Measurements from ENCODE around the gene PCNX2. TPM values are rescaled to one million over a fixed set of nuclear protein-coding genes. Genes with fewer than 3 reads are reported as not detected.
A peak's percentile ranks its signal among the peaks of the same experiment; 100 is the strongest.

PCNX2 gene
- total RNA-seq, 1 experiment from 2014 or later, result 18.6 TPM

DNA sequence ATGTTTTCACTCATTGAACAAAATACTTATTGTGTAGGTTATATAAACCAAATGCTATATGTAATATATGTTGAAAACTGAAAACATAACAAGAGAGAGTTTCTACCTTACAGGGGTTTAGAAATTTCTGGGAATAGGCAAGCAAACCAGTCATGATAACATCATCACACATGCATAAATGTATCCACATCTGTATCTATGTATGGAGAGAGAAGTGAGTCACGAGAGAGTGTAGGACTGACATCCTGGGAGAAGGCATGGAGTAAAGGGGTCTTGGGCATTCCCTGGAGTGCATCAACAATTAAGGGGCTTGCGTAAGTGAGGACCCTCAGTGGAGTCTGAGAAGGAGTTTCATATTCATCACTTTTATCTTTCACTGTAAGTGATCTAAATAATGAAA is 65.5 kb downstream of the PCNX2 start:
- no peak for TF ChIP-seq EZH2 (IDR thresholded peaks at IDR 0.05; ENCODE audit: low read depth)
- TF ChIP-seq, protein P1, sequence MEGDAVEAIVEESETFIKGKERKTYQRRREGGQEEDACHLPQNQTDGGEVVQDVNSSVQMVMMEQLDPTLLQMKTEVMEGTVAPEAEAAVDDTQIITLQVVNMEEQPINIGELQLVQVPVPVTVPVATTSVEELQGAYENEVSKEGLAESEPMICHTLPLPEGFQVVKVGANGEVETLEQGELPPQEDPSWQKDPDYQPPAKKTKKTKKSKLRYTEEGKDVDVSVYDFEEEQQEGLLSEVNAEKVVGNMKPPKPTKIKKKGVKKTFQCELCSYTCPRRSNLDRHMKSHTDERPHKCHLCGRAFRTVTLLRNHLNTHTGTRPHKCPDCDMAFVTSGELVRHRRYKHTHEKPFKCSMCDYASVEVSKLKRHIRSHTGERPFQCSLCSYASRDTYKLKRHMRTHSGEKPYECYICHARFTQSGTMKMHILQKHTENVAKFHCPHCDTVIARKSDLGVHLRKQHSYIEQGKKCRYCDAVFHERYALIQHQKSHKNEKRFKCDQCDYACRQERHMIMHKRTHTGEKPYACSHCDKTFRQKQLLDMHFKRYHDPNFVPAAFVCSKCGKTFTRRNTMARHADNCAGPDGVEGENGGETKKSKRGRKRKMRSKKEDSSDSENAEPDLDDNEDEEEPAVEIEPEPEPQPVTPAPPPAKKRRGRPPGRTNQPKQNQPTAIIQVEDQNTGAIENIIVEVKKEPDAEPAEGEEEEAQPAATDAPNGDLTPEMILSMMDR (conservative IDR thresholded peaks at IDR 0.05), result no peak
- H3K9me3 ChIP-seq (ENCODE audit: insufficient read depth, low read depth), result no peaks in the 10 kb centered on the region
- ChIA-PET POLR2A (ENCODE audit: unreplicated experiment) (no interaction called here), CTCF (no interaction called here)
- no peaks in the 10 kb centered on the region for H3K27me3 ChIP-seq (ENCODE audit: insufficient read depth, low read depth)
- H3F3A ChIP-seq (ENCODE audit: insufficient read depth, low read depth), result no peaks in the 10 kb centered on the region
- H3K79me2 ChIP-seq (ENCODE audit: low read depth), result no peaks in the 10 kb centered on the region
- no peak for DNase-seq
- H2AFZ ChIP-seq, result no peak overlapping the region
- no peaks in the 10 kb centered on the region for H4K20me1 ChIP-seq (ENCODE audit: insufficient read depth)
- H3K4me2 ChIP-seq, result no peak overlapping the region
- no peaks in the 10 kb centered on the region for H3K36me3 ChIP-seq (ENCODE audit: low read depth)
- no peak overlapping the region for H3K27ac ChIP-seq
- H3K9me2 ChIP-seq (ENCODE audit: insufficient read depth), result no peaks in the 10 kb centered on the region
- no peak overlapping the region for H3K4me3 ChIP-seq
- no peaks in the 10 kb centered on the region for H3K4me1 ChIP-seq (replicated peaks; ENCODE audit: insufficient read depth)
- no TSS peak for BruUV-seq (replicated peaks)
- intact Hi-C loops (cut with micrococcal nuclease; ENCODE audit: unreplicated experiment), result no loop called here

DNA sequence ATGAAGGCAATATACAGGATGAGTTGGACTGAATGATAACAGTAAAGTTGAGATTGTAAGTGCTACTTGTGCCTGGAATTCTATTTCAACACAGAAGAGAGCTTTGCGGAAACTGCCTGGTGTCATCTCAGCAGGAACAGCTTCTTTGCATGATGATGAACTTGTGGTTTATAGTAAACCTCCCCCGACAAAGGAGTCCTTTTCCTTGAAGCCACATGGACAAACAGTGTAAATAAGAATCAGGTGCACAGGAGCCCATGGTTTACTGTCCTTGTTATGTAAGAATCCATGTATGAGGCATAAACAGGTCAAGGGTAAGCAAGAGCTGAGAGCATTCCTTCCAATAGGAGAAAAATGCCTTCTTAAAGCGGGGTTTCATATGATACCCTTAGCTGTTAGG is 66.2 kb downstream of the PCNX2 start:
- no peaks in the 10 kb centered on the region for H3K9me2 ChIP-seq (ENCODE audit: insufficient read depth)
- no peak overlapping the region for H3K4me2 ChIP-seq
- H4K20me1 ChIP-seq (ENCODE audit: insufficient read depth), result no peaks in the 10 kb centered on the region
- H3K79me2 ChIP-seq (ENCODE audit: low read depth), result no peaks in the 10 kb centered on the region
- H3K27ac ChIP-seq, result no peak overlapping the region
- no peaks in the 10 kb centered on the region for H3K4me1 ChIP-seq (replicated peaks; ENCODE audit: insufficient read depth)
- intact Hi-C loops (cut with micrococcal nuclease; ENCODE audit: unreplicated experiment), result no loop called here
- CTCF ChIA-PET, result no interaction called here
- no TSS peak for BruUV-seq (replicated peaks)
- H3K9me3 ChIP-seq (ENCODE audit: insufficient read depth, low read depth), result no peaks in the 10 kb centered on the region
- no peak overlapping the region for H3K4me3 ChIP-seq
- H3F3A ChIP-seq (ENCODE audit: insufficient read depth, low read depth), result no peaks in the 10 kb centered on the region
- POLR2A ChIA-PET (ENCODE audit: unreplicated experiment), result no interaction called here
- TF ChIP-seq, protein P1 (conservative IDR thresholded peaks at IDR 0.05), result no peak
- TF ChIP-seq EZH2 (IDR thresholded peaks at IDR 0.05; ENCODE audit: low read depth), result no peak
- peak in 1 of 2 experiments; percentile 41 for DNase-seq
- no peaks in the 10 kb centered on the region for H3K36me3 ChIP-seq (ENCODE audit: low read depth)
- no peaks in the 10 kb centered on the region for H3K27me3 ChIP-seq (ENCODE audit: insufficient read depth, low read depth)
- H2AFZ ChIP-seq, result no peak overlapping the region

DNA sequence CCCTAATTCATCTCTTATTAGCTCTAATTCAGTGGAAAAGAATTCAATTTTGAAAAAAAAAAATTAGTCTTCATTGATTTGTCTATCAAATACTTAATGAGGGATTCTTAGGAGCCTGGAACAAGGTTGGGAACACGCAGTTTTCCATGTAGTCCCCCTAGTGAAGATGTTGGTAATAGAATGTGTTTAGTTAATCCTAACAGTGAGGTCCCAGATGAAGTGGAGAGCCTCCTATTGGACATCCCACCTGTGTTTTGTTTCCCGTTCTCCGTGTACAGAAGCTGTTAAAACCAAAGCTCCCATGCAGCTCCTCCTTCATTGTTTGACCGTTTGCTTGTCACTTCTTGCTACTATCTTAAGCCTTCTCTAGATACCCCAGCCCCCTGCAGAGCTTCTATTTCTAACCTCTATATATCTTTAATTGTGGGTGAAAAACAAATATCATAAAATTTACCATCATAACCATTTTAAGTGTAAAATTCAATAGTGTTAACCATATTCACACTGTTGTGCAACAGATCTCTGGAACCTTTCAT is 67.5 kb downstream of the PCNX2 start:
- no peak for TF ChIP-seq EZH2 (IDR thresholded peaks at IDR 0.05; ENCODE audit: low read depth)
- TF ChIP-seq, protein P1 (conservative IDR thresholded peaks at IDR 0.05), result no peak
- no peaks in the 10 kb centered on the region for H3F3A ChIP-seq (ENCODE audit: insufficient read depth, low read depth)

More for the DNA sequence above, 67.5 kb downstream of the PCNX2 start:
- no peak for DNase-seq
- Histone ChIP-seq H3K4me2 (no peak overlapping the region), H3K9me2 (ENCODE audit: insufficient read depth) (no peaks in the 10 kb centered on the region), H4K20me1 (ENCODE audit: insufficient read depth) (no peaks in the 10 kb centered on the region), H3K4me1 (replicated peaks; ENCODE audit: insufficient read depth) (no peaks in the 10 kb centered on the region), H3K36me3 (ENCODE audit: low read depth) (no peaks in the 10 kb centered on the region), H3K4me3 (no peak overlapping the region), H3K9me3 (ENCODE audit: insufficient read depth, low read depth) (no peaks in the 10 kb centered on the region), H3K27me3 (ENCODE audit: insufficient read depth, low read depth) (no peaks in the 10 kb centered on the region), H2AFZ (no peak overlapping the region), H3K27ac (no peak overlapping the region), H3K79me2 (ENCODE audit: low read depth) (no peaks in the 10 kb centered on the region)
- intact Hi-C loops (cut with micrococcal nuclease; ENCODE audit: unreplicated experiment), result no loop called here
- CTCF ChIA-PET, result interaction anchor here (0.7 kb wide), 1 partner anchor 14 kb away, joined by 3 read pairs; no protein-coding TSS in a partner anchor
- POLR2A ChIA-PET (ENCODE audit: unreplicated experiment), result no interaction called here
- no TSS peak for BruUV-seq (replicated peaks)

All from PC-9 (cell line).